Upper lobe of left lung (tissue), 4 donors: Measurements from ENCODE around the gene KANTR.

Experiments used
- POLR2A ChIP-seq, 4 donors: fragments of 450-650 bp; IDR thresholded peaks; one replicate each; pipeline ENCODE4 v1.5.1; 2016 to 2017; ENCODE audit warnings: antibody characterized with exemption in 4 of 4, mild to moderate bottlenecking in 2 of 4
- TF ChIP-seq, protein P1 (sequence below), 6 experiments: fragments of 450-650 bp in 4 of 6; fragments of 200-600 bp in 2 of 6; sonication (generic) in 2 of 6; IDR thresholded peaks; one replicate each; pipeline ENCODE4 v1.5.1; 2016 to 2019; ENCODE audit warnings: antibody characterized with exemption in 6 of 6

GRCh38 chrX:53044995-53045394 lies 48.9 kb upstream of the KANTR start:
- TF ChIP-seq POLR2A (IDR thresholded peaks at IDR 0.05) = no peak
- TF ChIP-seq, protein P1, sequence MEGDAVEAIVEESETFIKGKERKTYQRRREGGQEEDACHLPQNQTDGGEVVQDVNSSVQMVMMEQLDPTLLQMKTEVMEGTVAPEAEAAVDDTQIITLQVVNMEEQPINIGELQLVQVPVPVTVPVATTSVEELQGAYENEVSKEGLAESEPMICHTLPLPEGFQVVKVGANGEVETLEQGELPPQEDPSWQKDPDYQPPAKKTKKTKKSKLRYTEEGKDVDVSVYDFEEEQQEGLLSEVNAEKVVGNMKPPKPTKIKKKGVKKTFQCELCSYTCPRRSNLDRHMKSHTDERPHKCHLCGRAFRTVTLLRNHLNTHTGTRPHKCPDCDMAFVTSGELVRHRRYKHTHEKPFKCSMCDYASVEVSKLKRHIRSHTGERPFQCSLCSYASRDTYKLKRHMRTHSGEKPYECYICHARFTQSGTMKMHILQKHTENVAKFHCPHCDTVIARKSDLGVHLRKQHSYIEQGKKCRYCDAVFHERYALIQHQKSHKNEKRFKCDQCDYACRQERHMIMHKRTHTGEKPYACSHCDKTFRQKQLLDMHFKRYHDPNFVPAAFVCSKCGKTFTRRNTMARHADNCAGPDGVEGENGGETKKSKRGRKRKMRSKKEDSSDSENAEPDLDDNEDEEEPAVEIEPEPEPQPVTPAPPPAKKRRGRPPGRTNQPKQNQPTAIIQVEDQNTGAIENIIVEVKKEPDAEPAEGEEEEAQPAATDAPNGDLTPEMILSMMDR (IDR thresholded peaks at IDR 0.05) = no peak
